B cell (primary cell): ENCODE data around the gene AGPAT3. TPM values are rescaled to one million over a fixed set of nuclear protein-coding genes. Genes with fewer than 3 reads are reported as not detected.

Experiments used
- ATAC-seq: fragments of 200-7000 bp; cut with Tn5 transposase; one replicate; pipeline ENCODE4 v1.10.0; 2021; ENCODE audit warnings: low read depth, mild to moderate bottlenecking, moderate number of reproducible peaks, moderate library complexity
- CTCF ChIA-PET: fragments of 350-600 bp; sonication (Branson Sonifier 250); formaldehyde crosslinking; loops from one replicate; lab custom pipeline; 2021; ENCODE audit warnings: antibody characterized with exemption, inconsistent platforms; lab: Charles Lee
- POLR2A ChIA-PET: fragments of 350-600 bp; sonication (Branson Sonifier 250); formaldehyde crosslinking; loops from one replicate; lab custom pipeline; 2021; ENCODE audit warnings: antibody characterized with exemption; lab: Charles Lee
- DNase-seq: peaks from one replicate; pipeline ENCODE4 v3.0.0; 2013
- H2AFZ ChIP-seq: 2 replicates; pipeline ENCODE4 v1.6.1; 2012; ENCODE audit warnings: mild to moderate bottlenecking, low read depth, low read length; ENCODE audit not compliant: insufficient read depth, poor library complexity, severe bottlenecking
- H3K27ac ChIP-seq, 2 donors: 1 replicate in 1 of 2; 2 replicates in 1 of 2; pipeline ENCODE4 v1.5.1; 2012 to 2013; ENCODE audit warnings: low read length in 2 of 2, mild to moderate bottlenecking in 2 of 2, moderate library complexity in 1 of 2
- H3K27me3 ChIP-seq, 4 experiments: fragments of 200-600 bp in 1 of 4; sonication (generic) in 1 of 4; replicated peaks in 1 of 4; 1 replicate in 2 of 4; 2 replicates in 2 of 4; pipeline versions ENCODE4 v1.6.1 to v1.7.0; 2013 to 2016; ENCODE audit warnings: low read length in 3 of 4, mild to moderate bottlenecking in 2 of 4, mixed read lengths in 1 of 4, moderate library complexity in 1 of 4; ENCODE audit not compliant: insufficient read depth in 4 of 4, control insufficient read depth in 3 of 4; ENCODE audit errors: control extremely low read depth in 1 of 4
- H3K36me3 ChIP-seq, 2 experiments: replicated peaks in 1 of 2; 1 replicate in 1 of 2; 2 replicates in 1 of 2; pipeline versions ENCODE4 v1.6.1 to v1.7.1; 2013; ENCODE audit warnings: low read length in 1 of 2; ENCODE audit not compliant: insufficient read depth in 2 of 2, control insufficient read depth in 1 of 2; ENCODE audit errors: control extremely low read depth in 1 of 2, extremely low read depth in 1 of 2
- H3K4me1 ChIP-seq, 2 donors: fragments of 200-600 bp in 1 of 2; sonication (generic) in 1 of 2; 1 replicate in 1 of 2; 2 replicates in 1 of 2; pipeline versions ENCODE4 v1.5.1 to v1.6.1; 2013 to 2017; ENCODE audit warnings: low read length in 2 of 2; ENCODE audit not compliant: control insufficient read depth in 2 of 2, insufficient read depth in 2 of 2
- H3K4me2 ChIP-seq: replicated peaks from 2 replicates; pipeline ENCODE3; 2012; ENCODE audit warnings: mild to moderate bottlenecking, low read depth, low read length; ENCODE audit not compliant: poor library complexity, severe bottlenecking
- H3K4me3 ChIP-seq, 5 experiments: fragments of 200-600 bp in 1 of 5; sonication (generic) in 1 of 5; 1 replicate in 3 of 5; 2 replicates in 2 of 5; pipeline versions ENCODE4 v1.5.1 to v1.7.0; 2011 to 2016; ENCODE audit warnings: low read length in 4 of 5, mild to moderate bottlenecking in 4 of 5, low read depth in 2 of 5, control low read depth in 1 of 5, moderate library complexity in 1 of 5; ENCODE audit not compliant: insufficient read depth in 1 of 5; ENCODE audit errors: control extremely low read depth in 1 of 5, extremely low read depth in 1 of 5
- H3K79me2 ChIP-seq: fragments of 200-600 bp; sonication (generic); one replicate; pipeline ENCODE4 v1.6.0; 2016; ENCODE audit warnings: low read length; ENCODE audit not compliant: control insufficient read depth, insufficient read depth
- H3K9ac ChIP-seq: fragments of 200-600 bp; sonication (generic); 2 replicates; pipeline ENCODE4 v1.6.1; 2017; ENCODE audit warnings: mild to moderate bottlenecking, low read length, moderate library complexity
- H3K9me3 ChIP-seq, 3 donors: one replicate each; pipeline versions ENCODE4 v1.6.1 to v1.7.1; 2013; ENCODE audit warnings: low read length in 2 of 3; ENCODE audit not compliant: control insufficient read depth in 2 of 3, insufficient read depth in 1 of 3; ENCODE audit errors: control extremely low read depth in 1 of 3
- H4K20me1 ChIP-seq: 2 replicates; pipeline ENCODE4 v1.6.0; 2012; ENCODE audit warnings: mild to moderate bottlenecking, low read length; ENCODE audit not compliant: insufficient read depth, control insufficient read depth, poor library complexity, severe bottlenecking
- H3K27ac Mint-ChIP-seq: one replicate; pipeline ENCODE4 v1.8.0; 2021; ENCODE audit warnings: mixed read lengths
- H3K27me3 Mint-ChIP-seq: one replicate; pipeline ENCODE4 v1.8.0; 2021; ENCODE audit warnings: mixed read lengths
- H3K4me1 Mint-ChIP-seq: one replicate; pipeline ENCODE4 v1.8.0; 2021; ENCODE audit warnings: mixed read lengths
- H3K4me3 Mint-ChIP-seq: one replicate; pipeline ENCODE4 v1.8.0; 2021; ENCODE audit warnings: mixed read lengths
- H3K9me3 Mint-ChIP-seq: one replicate; pipeline ENCODE4 v1.8.0; 2022; ENCODE audit warnings: mixed read lengths; ENCODE audit not compliant: insufficient read depth
- EZH2 ChIP-seq: IDR thresholded peaks from 2 replicates; pipeline ENCODE4 v1.6.1; 2012; ENCODE audit warnings: borderline replicate concordance, low read depth, mild to moderate bottlenecking, moderate library complexity, low read length; ENCODE audit not compliant: insufficient read depth, poor library complexity, severe bottlenecking
- WGBS: methylation state at CpG from one replicate; pipeline ENCODE4 v1.1.5; 2013; ENCODE audit warnings: missing lambda C conversion rate; ENCODE audit not compliant: insufficient coverage; 5-methylcytosine and 5-hydroxymethylcytosine counted together
- intact Hi-C: fragments of 100-400 bp; cut with micrococcal nuclease; formaldehyde crosslinking; loops from one replicate; pipeline ENCODE4 v1.10.0; 2022
- polyA plus RNA-seq: library from polyadenylated mRNA; depleted of rRNA; stranded (reverse); fragments of >200 nt; gene quantifications from 2 replicates; pipeline ENCODE4 v1.2.3, GENCODE V29; 2012
- total RNA-seq, 2 donors: library from RNA; stranded (reverse); fragments of 120-200 nt in 1 of 2; gene quantifications; 1 replicate in 1 of 2; 2 replicates in 1 of 2; pipeline versions ENCODE4 v1.2.3 to v1.2.4, GENCODE V29; 2013 to 2022
- TF ChIP-seq, protein P1 (sequence below): fragments of 200-600 bp; IDR thresholded peaks from one replicate; pipeline ENCODE4 v1.8.0; 2022; ENCODE audit warnings: antibody characterized with exemption, mild to moderate bottlenecking

AGPAT3 gene
- total and polyA plus RNA-seq, 2 donors (not counting 1 experiment from before 2014, with no cell fraction given): 14.3 to 49.3 TPM

DNA sequence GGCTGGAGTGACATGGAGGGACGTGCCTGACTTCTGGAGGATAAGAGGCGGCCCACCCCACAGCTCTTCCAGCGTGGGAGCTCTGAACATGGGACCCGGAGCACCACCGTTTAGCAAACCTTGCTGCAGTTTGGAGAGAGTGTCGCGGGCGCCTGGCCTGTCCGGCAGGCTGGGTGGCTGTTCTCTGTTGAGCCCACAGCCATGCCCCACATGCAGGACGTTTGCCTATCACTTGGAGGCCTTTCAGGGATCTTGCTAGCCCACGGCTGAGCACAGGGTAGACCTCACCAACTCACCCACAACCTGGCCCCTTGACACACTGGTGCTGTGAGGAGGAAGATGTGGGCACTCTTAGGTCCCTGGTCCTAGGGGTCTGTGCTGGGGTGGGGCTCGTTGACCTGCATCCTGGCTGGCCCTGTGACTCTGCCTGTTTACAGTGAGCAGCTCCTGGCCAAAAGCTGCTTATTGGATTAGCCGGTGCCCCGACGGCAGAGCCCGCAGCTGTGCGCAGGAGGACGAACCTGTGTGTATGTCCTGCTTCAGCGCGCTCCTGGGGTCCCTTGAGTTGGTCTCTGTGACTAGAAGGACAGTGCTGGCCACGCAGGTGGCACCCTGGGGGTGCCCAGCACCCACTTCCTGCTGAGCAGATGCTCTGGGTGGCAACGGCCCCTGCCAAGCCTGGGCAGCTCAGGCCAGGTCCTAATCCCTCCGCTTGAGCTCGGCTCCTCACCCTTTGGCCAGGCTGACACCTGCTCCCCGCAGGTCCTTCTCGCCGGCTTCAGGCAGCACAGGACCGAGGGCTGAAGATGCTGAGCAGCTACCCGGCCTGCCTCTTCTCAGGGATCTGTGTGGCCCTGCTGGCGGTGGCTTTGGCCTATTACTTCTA is 74.7 kb downstream of the AGPAT3 start:
- Histone ChIP-seq H3K4me2 (peak overlapping the region; percentile 81), H2AFZ (peak overlapping the region; percentile 26), H3K27ac (no peak overlapping the region), H3K4me1 (peaks cover 9 to 23% of the 10 kb centered on the region in 2 donors), H4K20me1 (peaks cover 76% of the 10 kb centered on the region), H3K9ac (peak overlapping the region; percentile 71), H3K9me3 (peaks cover 0 to 6% (median 0%) of the 10 kb centered on the region in 3 donors), H3K27me3 (no peaks in the 10 kb centered on the region), H3K79me2 (peaks cover 64% of the 10 kb centered on the region), H3K36me3 (no peaks in the 10 kb centered on the region), H3K4me3 (no peak overlapping the region)
- ATAC-seq (no peak), DNase-seq (no peak)
- H3K27me3 Mint-ChIP-seq: no peaks in the 10 kb centered on the region
- intact Hi-C loops: loop anchor here (1.0 to 2.0 kb wide), 4 partner anchors 23 to 150 kb away; partner anchors contain the start of gene RRP1
- peak overlapping the region; percentile 95 for H3K4me3 Mint-ChIP-seq
- ChIA-PET CTCF (interaction anchor here (0.9 to 3.5 kb wide), 11 partner anchors 10 to 151 kb away, joined by 3 to 16 read pairs (median 5); no protein-coding TSS in a partner anchor), POLR2A (interaction anchor here (0.7 to 1.3 kb wide), 3 partner anchors 46 to 345 kb away, joined by 3 to 10 read pairs (median 6); partner anchors contain the start of gene RRP1)
- no peak for TF ChIP-seq EZH2
- TF ChIP-seq, protein P1, sequence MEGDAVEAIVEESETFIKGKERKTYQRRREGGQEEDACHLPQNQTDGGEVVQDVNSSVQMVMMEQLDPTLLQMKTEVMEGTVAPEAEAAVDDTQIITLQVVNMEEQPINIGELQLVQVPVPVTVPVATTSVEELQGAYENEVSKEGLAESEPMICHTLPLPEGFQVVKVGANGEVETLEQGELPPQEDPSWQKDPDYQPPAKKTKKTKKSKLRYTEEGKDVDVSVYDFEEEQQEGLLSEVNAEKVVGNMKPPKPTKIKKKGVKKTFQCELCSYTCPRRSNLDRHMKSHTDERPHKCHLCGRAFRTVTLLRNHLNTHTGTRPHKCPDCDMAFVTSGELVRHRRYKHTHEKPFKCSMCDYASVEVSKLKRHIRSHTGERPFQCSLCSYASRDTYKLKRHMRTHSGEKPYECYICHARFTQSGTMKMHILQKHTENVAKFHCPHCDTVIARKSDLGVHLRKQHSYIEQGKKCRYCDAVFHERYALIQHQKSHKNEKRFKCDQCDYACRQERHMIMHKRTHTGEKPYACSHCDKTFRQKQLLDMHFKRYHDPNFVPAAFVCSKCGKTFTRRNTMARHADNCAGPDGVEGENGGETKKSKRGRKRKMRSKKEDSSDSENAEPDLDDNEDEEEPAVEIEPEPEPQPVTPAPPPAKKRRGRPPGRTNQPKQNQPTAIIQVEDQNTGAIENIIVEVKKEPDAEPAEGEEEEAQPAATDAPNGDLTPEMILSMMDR: peak; percentile 48
- 94% methylated on average over 29 of the region's 30 CpGs for WGBS
- no peaks in the 10 kb centered on the region for H3K9me3 Mint-ChIP-seq
- H3K27ac Mint-ChIP-seq: peak overlapping the region; percentile 32
- H3K4me1 Mint-ChIP-seq: peaks cover 20% of the 10 kb centered on the region
